DND-41 (cell line): ENCODE results near the gene CAMK2N2.
A peak's percentile ranks its signal among the peaks of the same experiment; 100 is the strongest.

Experiments used
- ATAC-seq: fragments of 200-7000 bp; cut with Tn5 transposase; 3 replicates; pipeline ENCODE4 v1.9.1; 2021; ENCODE audit warnings: low read depth; ENCODE audit not compliant: insufficient read depth
- DNase-seq: peaks from one replicate; pipeline ENCODE4 v3.0.0-alpha.2; 2020
- H2AFZ ChIP-seq: 2 replicates; pipeline ENCODE4 v1.6.0; 2012; ENCODE audit warnings: low read depth, low read length
- H3K27ac ChIP-seq: 2 replicates; pipeline ENCODE4 v1.5.1; 2012; ENCODE audit warnings: low read length, inconsistent platforms
- H3K27me3 ChIP-seq: fragments of 200-600 bp; sonication (generic); 2 replicates; pipeline ENCODE4 v1.6.0; 2012; ENCODE audit warnings: low read length, mild to moderate bottlenecking, inconsistent platforms; ENCODE audit not compliant: insufficient read depth, poor library complexity
- H3K36me3 ChIP-seq: 2 replicates; pipeline ENCODE4 v1.5.1; 2012; ENCODE audit warnings: low read length, inconsistent platforms; ENCODE audit not compliant: insufficient read depth
- H3K4me1 ChIP-seq: 2 replicates; pipeline ENCODE4 v1.5.1; 2012; ENCODE audit warnings: mild to moderate bottlenecking, low read length; ENCODE audit not compliant: insufficient read depth
- H3K4me2 ChIP-seq: 2 replicates; pipeline ENCODE4 v1.6.0; 2012; ENCODE audit warnings: mild to moderate bottlenecking, moderate library complexity, low read length, inconsistent platforms; ENCODE audit not compliant: insufficient read depth
- H3K4me3 ChIP-seq, 2 experiments: fragments of 200-600 bp in 1 of 2; shearing (Covaris generic) in 1 of 2; 2 replicates each; pipeline ENCODE4 v1.5.1; 2012 to 2016; ENCODE audit warnings: inconsistent platforms in 2 of 2, low read length in 2 of 2, mild to moderate bottlenecking in 2 of 2, low read depth in 1 of 2, moderate library complexity in 1 of 2
- H3K79me2 ChIP-seq: 2 replicates; pipeline ENCODE4 v1.6.0; 2012; ENCODE audit warnings: low read length, inconsistent platforms; ENCODE audit not compliant: insufficient read depth
- H3K9ac ChIP-seq: 2 replicates; pipeline ENCODE4 v1.6.0; 2012; ENCODE audit warnings: low read depth, mild to moderate bottlenecking, inconsistent platforms, low read length, moderate library complexity
- H3K9me3 ChIP-seq: 2 replicates; pipeline ENCODE4 v1.5.1; 2012; ENCODE audit warnings: low read length, moderate library complexity, mild to moderate bottlenecking, inconsistent platforms; ENCODE audit not compliant: insufficient read depth, severe bottlenecking
- H4K20me1 ChIP-seq: 2 replicates; pipeline ENCODE4 v1.6.0; 2012; ENCODE audit warnings: low read length; ENCODE audit not compliant: insufficient read depth
- EZH2 ChIP-seq: IDR thresholded peaks from 3 replicates; pipeline ENCODE4 v1.6.1; 2012; ENCODE audit warnings: borderline replicate concordance, low read depth, mild to moderate bottlenecking, moderate library complexity, low read length, inconsistent platforms; ENCODE audit not compliant: severe bottlenecking
- TF ChIP-seq, protein P1 (sequence below): IDR thresholded peaks from 2 replicates; pipeline ENCODE4 v1.5.1; 2012; ENCODE audit warnings: borderline replicate concordance, low read length, moderate library complexity, mild to moderate bottlenecking; ENCODE audit not compliant: poor library complexity, severe bottlenecking; ENCODE audit errors: extremely low read depth

CAMK2N2 gene

DNA sequence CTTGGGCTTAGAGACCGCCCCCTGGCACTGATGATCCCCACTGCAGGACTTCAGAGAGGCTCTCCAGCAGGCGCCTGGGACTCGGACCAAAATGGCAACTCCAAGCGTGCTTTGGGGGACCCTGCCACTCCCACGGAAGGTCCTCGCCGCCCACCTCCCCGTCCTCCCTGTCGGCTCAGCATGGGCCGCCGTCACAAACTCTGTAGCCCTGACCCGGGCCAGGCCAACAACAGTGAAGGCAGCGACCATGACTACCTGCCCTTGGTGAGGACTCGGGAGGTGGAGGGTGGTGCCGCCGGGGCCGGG lies 20.3 kb downstream of the CAMK2N2 start:
- Histone ChIP-seq H3K27ac (no peak overlapping the region), H2AFZ (no peak overlapping the region), H3K36me3 (peaks cover 44% of the 10 kb centered on the region), H3K9ac (no peak overlapping the region), H3K4me2 (no peak overlapping the region), H4K20me1 (peaks cover 38% of the 10 kb centered on the region), H3K27me3 (no peaks in the 10 kb centered on the region), H3K4me1 (no peaks in the 10 kb centered on the region; the same call in 1 of the 2 replicates), H3K79me2 (peaks cover 5% of the 10 kb centered on the region; the same call in 1 of the 2 replicates), H3K9me3 (no peaks in the 10 kb centered on the region), H3K4me3 (no peak overlapping the region)
- peak; percentile 12; the same call in 1 of the 3 replicates for ATAC-seq
- no peak for DNase-seq
- no peak for TF ChIP-seq EZH2

DNA sequence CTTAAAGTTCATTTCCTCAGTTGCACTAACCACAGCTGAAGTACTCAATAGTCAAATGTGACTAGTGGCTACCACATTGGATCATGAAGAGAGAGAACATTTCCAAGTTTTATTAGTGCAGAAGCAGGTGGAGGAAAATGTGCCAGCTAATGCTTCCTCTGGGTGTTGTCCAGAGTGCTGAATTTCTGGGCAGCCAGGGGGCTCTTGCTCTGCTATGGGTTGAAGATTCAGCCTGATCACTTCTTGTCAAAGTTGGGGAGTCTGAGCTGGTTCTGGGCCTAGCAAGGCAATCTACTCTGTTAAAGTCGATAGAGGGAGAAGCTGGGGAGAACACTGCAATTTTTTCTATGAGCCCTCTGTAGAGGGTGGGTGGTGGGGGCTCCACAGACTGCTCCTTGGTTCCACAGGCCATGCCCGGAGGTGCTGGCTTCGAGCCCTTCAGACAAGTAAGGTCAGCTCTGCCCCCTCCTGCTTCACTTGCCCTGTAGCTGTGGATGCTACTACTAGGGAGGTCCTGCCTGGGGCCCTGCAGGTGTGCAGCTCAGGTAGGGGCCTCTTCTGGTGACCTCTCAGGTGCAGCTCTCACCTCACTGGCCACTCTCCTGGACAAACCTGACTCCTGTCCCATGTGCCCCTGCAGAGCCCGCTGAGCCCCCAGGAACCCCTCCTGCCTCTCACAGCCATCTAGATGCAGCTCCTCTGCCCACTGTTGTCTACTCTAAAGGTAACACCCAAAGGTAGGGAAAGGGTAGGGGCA lies 20.8 kb downstream of the CAMK2N2 start:
- Histone ChIP-seq H3K4me1 (no peaks in the 10 kb centered on the region; the same call in 1 of the 2 replicates), H3K9ac (no peak overlapping the region), H3K36me3 (peaks cover 39% of the 10 kb centered on the region), H4K20me1 (peaks cover 38% of the 10 kb centered on the region), H3K9me3 (no peaks in the 10 kb centered on the region), H2AFZ (no peak overlapping the region), H3K27me3 (no peaks in the 10 kb centered on the region), H3K4me3 (no peak overlapping the region), H3K4me2 (no peak overlapping the region), H3K27ac (no peak overlapping the region), H3K79me2 (peaks cover under 1% of the 10 kb centered on the region; the same call in 1 of the 2 replicates)
- TF ChIP-seq, protein P1, sequence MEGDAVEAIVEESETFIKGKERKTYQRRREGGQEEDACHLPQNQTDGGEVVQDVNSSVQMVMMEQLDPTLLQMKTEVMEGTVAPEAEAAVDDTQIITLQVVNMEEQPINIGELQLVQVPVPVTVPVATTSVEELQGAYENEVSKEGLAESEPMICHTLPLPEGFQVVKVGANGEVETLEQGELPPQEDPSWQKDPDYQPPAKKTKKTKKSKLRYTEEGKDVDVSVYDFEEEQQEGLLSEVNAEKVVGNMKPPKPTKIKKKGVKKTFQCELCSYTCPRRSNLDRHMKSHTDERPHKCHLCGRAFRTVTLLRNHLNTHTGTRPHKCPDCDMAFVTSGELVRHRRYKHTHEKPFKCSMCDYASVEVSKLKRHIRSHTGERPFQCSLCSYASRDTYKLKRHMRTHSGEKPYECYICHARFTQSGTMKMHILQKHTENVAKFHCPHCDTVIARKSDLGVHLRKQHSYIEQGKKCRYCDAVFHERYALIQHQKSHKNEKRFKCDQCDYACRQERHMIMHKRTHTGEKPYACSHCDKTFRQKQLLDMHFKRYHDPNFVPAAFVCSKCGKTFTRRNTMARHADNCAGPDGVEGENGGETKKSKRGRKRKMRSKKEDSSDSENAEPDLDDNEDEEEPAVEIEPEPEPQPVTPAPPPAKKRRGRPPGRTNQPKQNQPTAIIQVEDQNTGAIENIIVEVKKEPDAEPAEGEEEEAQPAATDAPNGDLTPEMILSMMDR = peak; percentile 25
- no peak for TF ChIP-seq EZH2
- peak; percentile 75 for ATAC-seq
- peak; percentile 48 for DNase-seq

DNA sequence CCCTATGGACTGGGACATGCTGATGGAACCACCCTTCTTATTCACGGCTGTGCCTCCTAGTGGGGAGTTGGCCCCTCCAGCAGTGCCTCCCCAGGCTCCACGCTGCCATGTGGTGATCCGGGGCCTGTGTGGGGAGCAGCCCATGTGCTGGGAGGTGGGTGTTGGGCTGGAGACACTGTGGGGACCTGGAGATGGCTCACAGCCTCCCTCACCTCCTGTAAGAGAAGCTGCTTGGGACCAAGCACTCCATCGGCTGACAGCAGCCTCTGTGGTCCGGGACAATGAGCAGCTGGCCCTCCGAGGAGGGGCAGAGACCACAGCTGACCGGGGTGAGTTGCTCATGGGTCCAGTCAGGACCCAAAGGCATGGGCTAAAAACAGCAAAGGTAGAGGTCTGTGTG lies 21.6 kb downstream of the CAMK2N2 start:
- H3K9ac ChIP-seq = no peak overlapping the region
- H3K4me1 ChIP-seq = no peaks in the 10 kb centered on the region
- H3K27me3 ChIP-seq = no peaks in the 10 kb centered on the region
- peaks cover 34% of the 10 kb centered on the region for H4K20me1 ChIP-seq
- TF ChIP-seq, protein P1 = no peak
- H2AFZ ChIP-seq = no peak overlapping the region
- H3K4me2 ChIP-seq = no peak overlapping the region
- H3K4me3 ChIP-seq = no peak overlapping the region
- H3K79me2 ChIP-seq = no peaks in the 10 kb centered on the region
- DNase-seq = no peak
- no peak for ATAC-seq
- H3K9me3 ChIP-seq = no peaks in the 10 kb centered on the region
- peaks cover 30% of the 10 kb centered on the region for H3K36me3 ChIP-seq
- no peak overlapping the region for H3K27ac ChIP-seq

GRCh38 chr3:184239221-184239620 lies 22.1 kb downstream of the CAMK2N2 start:
- no peaks in the 10 kb centered on the region for H3K79me2 ChIP-seq
- H3K4me3 ChIP-seq = no peak overlapping the region
- H3K4me1 ChIP-seq = no peaks in the 10 kb centered on the region
- no peak overlapping the region for H3K4me2 ChIP-seq
- H4K20me1 ChIP-seq = peaks cover 32% of the 10 kb centered on the region
- H3K36me3 ChIP-seq = peaks cover 26% of the 10 kb centered on the region
- ATAC-seq = no peak
- no peak overlapping the region for H3K27ac ChIP-seq
- H3K9me3 ChIP-seq = no peaks in the 10 kb centered on the region
- no peak overlapping the region for H3K9ac ChIP-seq
- DNase-seq = no peak
- H3K27me3 ChIP-seq = no peaks in the 10 kb centered on the region
- H2AFZ ChIP-seq = no peak overlapping the region
- TF ChIP-seq, protein P1 = no peak
- no peak for TF ChIP-seq EZH2
